ENCODE results near the gene HSPA5.
A peak's percentile ranks its signal among the peaks of the same experiment; 100 is the strongest.
"Not testable (repeated sequence)": the region's sequence is repeated elsewhere in the genome, so short reads cannot be mapped to it uniquely, and the experiment has no call there.

HSPA5 gene

GRCh38 chr9:125241000-125241862 lies at the start of gene HSPA5:
Gene HSPA5, minus strand, starts transcription at chr9:125241343. Its CDS starts 217 bp downstream, at chr9:125241126.
- DNase-seq (ENCODE audit: low spot score) = peak; percentile 99

GRCh38 chr9:125286935-125287433 lies 45.8 kb upstream of the HSPA5 start:
- not testable (repeated sequence) for DNase-seq (ENCODE audit: low spot score)

- DNase-seq (ENCODE audit: low spot score) = no peak
Measured at GRCh38 chr9:125284855-125285254, 43.7 kb upstream of the HSPA5 start.

- DNase-seq (ENCODE audit: low spot score) = no peak
Measured at GRCh38 chr9:125280945-125281344, 39.8 kb upstream of the HSPA5 start.

GRCh38 chr9:125277411-125277810 lies 36.3 kb upstream of the HSPA5 start:
- DNase-seq (ENCODE audit: low spot score) = no peak

GRCh38 chr9:125276771-125277170 lies 35.6 kb upstream of the HSPA5 start:
- DNase-seq (ENCODE audit: low spot score) = no peak

- DNase-seq (ENCODE audit: low spot score) = no peak
Measured at GRCh38 chr9:125272697-125273096, 31.6 kb upstream of the HSPA5 start.

GRCh38 chr9:125271081-125271480 lies 29.9 kb upstream of the HSPA5 start:
- no peak for DNase-seq (ENCODE audit: low spot score)

GRCh38 chr9:125269014-125269397 lies 27.9 kb upstream of the HSPA5 start:
- DNase-seq (ENCODE audit: low spot score) = no peak

- no peak for DNase-seq (ENCODE audit: low spot score)
Measured at GRCh38 chr9:125268394-125269013, 27.4 kb upstream of the HSPA5 start.

- DNase-seq (ENCODE audit: low spot score) = not testable (repeated sequence)
Measured at GRCh38 chr9:125264068-125264467, 22.9 kb upstream of the HSPA5 start.

- no peak for DNase-seq (ENCODE audit: low spot score)
Measured at GRCh38 chr9:125262294-125262991, 21.3 kb upstream of the HSPA5 start.

GRCh38 chr9:125261501-125262293 lies 20.6 kb upstream of the HSPA5 start, which contains the start of gene GAPVD1:
Gene GAPVD1, plus strand, starts transcription at chr9:125261826. Its CDS starts 37,096 bp downstream, at chr9:125298922.
- DNase-seq (ENCODE audit: low spot score) = peak; percentile 96

GRCh38 chr9:125260561-125260960 lies 19.4 kb upstream of the HSPA5 start:
- no peak for DNase-seq (ENCODE audit: low spot score)

- DNase-seq (ENCODE audit: low spot score) = no peak
Measured at GRCh38 chr9:125258832-125259534, 17.8 kb upstream of the HSPA5 start.

- DNase-seq (ENCODE audit: low spot score) = no peak
Measured at GRCh38 chr9:125258160-125258785, 17.1 kb upstream of the HSPA5 start.

GRCh38 chr9:125255781-125256391 lies 14.7 kb upstream of the HSPA5 start:
- no peak for DNase-seq (ENCODE audit: low spot score)

GRCh38 chr9:125254231-125254630 lies 13.1 kb upstream of the HSPA5 start:
- no peak for DNase-seq (ENCODE audit: low spot score)

- DNase-seq (ENCODE audit: low spot score) = no peak
Measured at GRCh38 chr9:125246261-125246667, 5.1 kb upstream of the HSPA5 start.

- DNase-seq (ENCODE audit: low spot score) = no peak
Measured at GRCh38 chr9:125243792-125244260, 2.7 kb upstream of the HSPA5 start.

All from kidney capillary endothelial cell (primary cell).